HEK293T (cell line): ENCODE measurements around the gene TRIOBP.

Source experiments
- BHLHE40 ChIP-seq: fragments of 450-650 bp; IDR thresholded peaks from 2 replicates; pipeline ENCODE4 v1.6.1; 2016; ENCODE audit warnings: mild to moderate bottlenecking, moderate library complexity, borderline replicate concordance
- CTBP1 ChIP-seq: fragments of 450-650 bp; IDR thresholded peaks from 2 replicates; pipeline ENCODE4 v1.6.1; 2016; ENCODE audit warnings: borderline replicate concordance
- ELF4 ChIP-seq: fragments of 450-650 bp; IDR thresholded peaks from 2 replicates; pipeline ENCODE4 v1.6.1; 2017; ENCODE audit warnings: antibody characterized with exemption
- FOXA1 ChIP-seq: fragments of 450-650 bp; IDR thresholded peaks from 2 replicates; pipeline ENCODE4 v1.6.1; 2016; ENCODE audit warnings: mild to moderate bottlenecking
- FOXK2 ChIP-seq: fragments of 450-650 bp; IDR thresholded peaks from 2 replicates; pipeline ENCODE4 v1.6.1; 2016; ENCODE audit warnings: mild to moderate bottlenecking
- HDGF ChIP-seq: fragments of 450-650 bp; IDR thresholded peaks from 2 replicates; pipeline ENCODE4 v1.6.1; 2017; ENCODE audit warnings: antibody characterized with exemption, borderline replicate concordance
- L3MBTL2 ChIP-seq: fragments of 450-650 bp; conservative IDR thresholded peaks from 2 replicates; pipeline ENCODE4 v1.6.1; 2016; ENCODE audit warnings: mild to moderate bottlenecking
- PKNOX1 ChIP-seq: fragments of 450-650 bp; IDR thresholded peaks from 2 replicates; pipeline ENCODE4 v1.6.1; 2016
- SP1 ChIP-seq: fragments of 450-650 bp; IDR thresholded peaks from 2 replicates; pipeline ENCODE4 v1.6.1; 2017
- SUZ12 ChIP-seq: fragments of 450-650 bp; IDR thresholded peaks from 2 replicates; pipeline ENCODE4 v1.6.1; 2016; ENCODE audit warnings: mild to moderate bottlenecking
- TARDBP ChIP-seq: fragments of 450-650 bp; IDR thresholded peaks from 2 replicates; pipeline ENCODE4 v1.6.1; 2016
- ZNF384 ChIP-seq: fragments of 450-650 bp; IDR thresholded peaks from 2 replicates; pipeline ENCODE4 v1.6.1; 2016

- no peak for TF ChIP-seq ELF4
- no peak for TF ChIP-seq FOXK2
- TF ChIP-seq BHLHE40: no peak
- no peak for TF ChIP-seq CTBP1
- TF ChIP-seq TARDBP: no peak
- no peak for TF ChIP-seq FOXA1
- TF ChIP-seq SUZ12: no peak
- TF ChIP-seq L3MBTL2: no peak
- no peak for TF ChIP-seq HDGF
- no peak for TF ChIP-seq ZNF384
- no peak for TF ChIP-seq SP1
- TF ChIP-seq PKNOX1: no peak
Measured at GRCh38 chr22:37771081-37771480, 74.2 kb downstream of the TRIOBP start.
